Vagina (tissue), 2 donors: Measurements from ENCODE around the gene PDIA6. TPM values are rescaled to one million over a fixed set of nuclear protein-coding genes. Genes with fewer than 3 reads are reported as not detected.

Experiments
- DNase-seq, 2 donors: peaks; one replicate each; pipeline ENCODE4 v3.0.0-alpha.2; 2017; ENCODE audit errors: extremely low spot score in 2 of 2
- H3K27ac ChIP-seq: fragments of 200-600 bp; sonication (generic); one replicate; pipeline ENCODE4 v1.5.1; 2019
- H3K27me3 ChIP-seq: fragments of 200-600 bp; sonication (generic); one replicate; pipeline ENCODE4 v1.5.1; 2019
- H3K36me3 ChIP-seq, 2 donors: fragments of 200-600 bp; sonication (generic); one replicate each; pipeline ENCODE4 v1.5.1; 2017 to 2019
- H3K4me1 ChIP-seq: fragments of 200-600 bp; sonication (generic); one replicate; pipeline ENCODE4 v1.5.1; 2019
- H3K4me3 ChIP-seq, 2 donors: fragments of 200-600 bp; sonication (generic); 1 replicate in 1 of 2; 2 replicates in 1 of 2; pipeline ENCODE4 v1.5.1; 2016 to 2019
- H3K9me3 ChIP-seq: fragments of 200-600 bp; sonication (generic); one replicate; pipeline ENCODE4 v1.5.1; 2019
- POLR2A ChIP-seq, 2 donors: fragments of 450-650 bp; IDR thresholded peaks; one replicate each; pipeline ENCODE4 v1.6.1; 2017; ENCODE audit warnings: antibody characterized with exemption in 2 of 2, mild to moderate bottlenecking in 2 of 2, moderate library complexity in 2 of 2
- POLR2AphosphoS5 ChIP-seq, 2 donors: sonication (generic); formaldehyde crosslinking; IDR thresholded peaks; one replicate each; pipeline ENCODE4 v1.9.0; 2017; ENCODE audit warnings: antibody characterized with exemption in 2 of 2, mild to moderate bottlenecking in 2 of 2, low read depth in 1 of 2; ENCODE audit not compliant: insufficient read depth in 1 of 2
- intact Hi-C: fragments of 100-400 bp; cut with DNase I; formaldehyde crosslinking; loops from one replicate; pipeline ENCODE4 v1.15.1; 2023
- small RNA-seq: library from RNA; depleted of rRNA; stranded (forward); fragments of <200 nt; gene quantifications from one replicate; pipeline ENCODE3, GENCODE V24; 2016
- total RNA-seq: library from RNA; depleted of rRNA; stranded (reverse); fragments of >200 nt; gene quantifications from one replicate; pipeline ENCODE4 v1.2.3, GENCODE V29; 2016
- TF ChIP-seq, protein P1 (sequence below), 3 experiments: fragments of 450-650 bp in 2 of 3; fragments of 200-600 bp in 1 of 3; sonication (generic) in 1 of 3; IDR thresholded peaks; one replicate each; pipeline ENCODE4 v1.5.1; 2017 to 2019; ENCODE audit warnings: antibody characterized with exemption in 3 of 3, mild to moderate bottlenecking in 2 of 3, moderate library complexity in 2 of 3

PDIA6 gene
- total RNA-seq, 1 donor from 2014 or later = 55.0 TPM

DNA sequence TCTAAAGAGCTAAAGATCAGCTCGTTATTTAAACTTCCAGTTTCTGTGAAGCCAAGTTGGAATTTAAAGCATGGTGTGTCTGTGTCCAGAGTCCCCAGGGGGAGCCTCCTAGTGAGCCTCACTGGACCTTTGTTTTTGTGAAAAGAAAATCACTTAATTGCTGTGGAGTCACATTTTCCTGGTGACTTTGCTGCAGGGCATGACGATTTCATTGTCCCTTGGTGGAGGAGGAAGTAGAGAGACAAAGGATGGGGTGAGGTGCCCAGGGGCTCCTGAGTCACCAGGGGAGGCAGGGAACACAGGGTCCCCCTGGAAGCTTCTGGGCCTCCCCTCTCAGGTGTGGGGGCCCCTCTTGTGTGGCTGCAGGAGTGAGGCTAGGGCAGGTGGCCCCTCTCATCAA is 71.4 kb downstream of the PDIA6 start:
- Histone ChIP-seq H3K27me3 (no peaks in the 10 kb centered on the region), H3K36me3 (no peaks in the 10 kb centered on the region), H3K4me3 (no peak overlapping the region), H3K4me1 (no peaks in the 10 kb centered on the region), H3K27ac (no peak overlapping the region), H3K9me3 (no peaks in the 10 kb centered on the region)
- intact Hi-C loops = no loop called here
- TF ChIP-seq, protein P1, sequence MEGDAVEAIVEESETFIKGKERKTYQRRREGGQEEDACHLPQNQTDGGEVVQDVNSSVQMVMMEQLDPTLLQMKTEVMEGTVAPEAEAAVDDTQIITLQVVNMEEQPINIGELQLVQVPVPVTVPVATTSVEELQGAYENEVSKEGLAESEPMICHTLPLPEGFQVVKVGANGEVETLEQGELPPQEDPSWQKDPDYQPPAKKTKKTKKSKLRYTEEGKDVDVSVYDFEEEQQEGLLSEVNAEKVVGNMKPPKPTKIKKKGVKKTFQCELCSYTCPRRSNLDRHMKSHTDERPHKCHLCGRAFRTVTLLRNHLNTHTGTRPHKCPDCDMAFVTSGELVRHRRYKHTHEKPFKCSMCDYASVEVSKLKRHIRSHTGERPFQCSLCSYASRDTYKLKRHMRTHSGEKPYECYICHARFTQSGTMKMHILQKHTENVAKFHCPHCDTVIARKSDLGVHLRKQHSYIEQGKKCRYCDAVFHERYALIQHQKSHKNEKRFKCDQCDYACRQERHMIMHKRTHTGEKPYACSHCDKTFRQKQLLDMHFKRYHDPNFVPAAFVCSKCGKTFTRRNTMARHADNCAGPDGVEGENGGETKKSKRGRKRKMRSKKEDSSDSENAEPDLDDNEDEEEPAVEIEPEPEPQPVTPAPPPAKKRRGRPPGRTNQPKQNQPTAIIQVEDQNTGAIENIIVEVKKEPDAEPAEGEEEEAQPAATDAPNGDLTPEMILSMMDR (IDR thresholded peaks at IDR 0.05) = no peak
- TF ChIP-seq POLR2A (IDR thresholded peaks at IDR 0.05) (no peak), POLR2AphosphoS5 (IDR thresholded peaks at IDR 0.05; ENCODE audit: insufficient read depth in 1 of 2, low read depth in 1 of 2) (no peak)
- no peak for DNase-seq

DNA sequence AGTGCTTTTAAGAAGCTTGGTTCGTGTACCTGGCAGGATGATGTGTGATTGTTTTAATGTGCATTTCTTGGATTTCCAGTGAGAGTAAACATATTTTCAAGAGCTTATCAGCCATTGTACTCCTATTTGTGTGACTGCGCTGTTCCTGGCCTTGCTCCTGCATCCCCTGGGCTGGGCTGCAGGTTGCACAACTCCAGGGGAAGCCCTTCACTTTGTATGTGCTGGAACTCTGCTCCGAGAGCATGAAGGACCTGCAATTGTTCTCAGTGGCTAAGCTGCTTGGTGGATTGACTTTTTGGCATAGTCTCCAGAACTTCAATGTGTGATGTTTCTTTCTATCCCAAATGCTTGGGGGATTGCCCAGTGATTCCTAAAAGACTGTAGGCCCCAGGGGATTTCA is 72.4 kb downstream of the PDIA6 start:
- Histone ChIP-seq H3K36me3 (no peaks in the 10 kb centered on the region), H3K4me1 (no peaks in the 10 kb centered on the region), H3K4me3 (no peak overlapping the region), H3K9me3 (no peaks in the 10 kb centered on the region), H3K27ac (no peak overlapping the region), H3K27me3 (no peaks in the 10 kb centered on the region)
- TF ChIP-seq, protein P1 (IDR thresholded peaks at IDR 0.05) = no peak
- intact Hi-C loops = no loop called here
- DNase-seq = no peak

DNA sequence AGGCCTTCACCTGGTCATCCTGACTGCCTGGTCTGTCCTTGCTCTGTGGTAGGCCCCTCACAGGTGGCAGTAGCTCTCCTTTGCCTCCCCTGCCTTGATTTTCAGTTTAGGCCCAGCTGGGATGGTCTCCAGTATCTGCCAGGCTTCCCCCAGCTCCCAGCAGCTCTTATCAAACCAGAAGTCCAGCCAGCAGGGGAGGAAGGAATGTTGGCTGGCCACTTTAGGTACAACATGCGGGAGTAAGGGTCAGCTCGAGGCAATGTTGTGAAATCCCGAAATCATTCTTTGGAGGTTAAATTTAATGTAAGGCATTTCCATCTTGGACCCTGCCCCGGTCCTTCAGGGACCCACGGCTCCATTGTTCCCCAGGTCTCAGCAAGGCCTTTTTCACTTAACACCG is 74.4 kb downstream of the PDIA6 start:
- DNase-seq = no peak
- Histone ChIP-seq H3K27me3 (no peaks in the 10 kb centered on the region), H3K9me3 (no peaks in the 10 kb centered on the region), H3K4me3 (no peak overlapping the region), H3K36me3 (no peaks in the 10 kb centered on the region), H3K27ac (no peak overlapping the region), H3K4me1 (no peaks in the 10 kb centered on the region)
- intact Hi-C loops = no loop called here
- TF ChIP-seq POLR2A (IDR thresholded peaks at IDR 0.05) = no peak
- TF ChIP-seq, protein P1 (IDR thresholded peaks at IDR 0.05) = no peak
- no peak for TF ChIP-seq POLR2AphosphoS5 (IDR thresholded peaks at IDR 0.05; ENCODE audit: insufficient read depth in 1 of 2, low read depth in 1 of 2)

DNA sequence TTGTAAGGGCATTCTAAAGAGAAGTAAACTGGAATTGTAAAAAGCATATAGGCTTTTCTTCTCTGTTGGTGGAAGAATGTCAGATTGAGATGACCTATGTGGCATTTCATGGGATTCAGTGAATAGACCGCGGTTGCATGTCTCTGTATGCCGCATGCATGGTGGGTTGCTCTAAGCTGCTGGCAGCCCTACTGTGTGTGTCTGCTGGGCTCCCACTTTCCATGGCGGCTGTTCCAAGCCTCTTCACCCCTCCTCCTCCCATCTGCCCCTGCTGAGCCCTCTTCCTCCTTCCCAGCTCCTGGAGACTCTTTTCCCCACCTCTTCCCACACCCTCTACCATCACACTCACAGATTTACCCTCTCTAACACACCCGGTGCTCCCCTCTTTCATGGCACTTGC is 78.6 kb downstream of the PDIA6 start:
- TF ChIP-seq POLR2AphosphoS5 (IDR thresholded peaks at IDR 0.05; ENCODE audit: insufficient read depth in 1 of 2, low read depth in 1 of 2) (no peak), POLR2A (IDR thresholded peaks at IDR 0.05) (no peak)
- TF ChIP-seq, protein P1 (IDR thresholded peaks at IDR 0.05) = no peak
- Histone ChIP-seq H3K27me3 (no peaks in the 10 kb centered on the region), H3K4me3 (no peak overlapping the region)

DNA sequence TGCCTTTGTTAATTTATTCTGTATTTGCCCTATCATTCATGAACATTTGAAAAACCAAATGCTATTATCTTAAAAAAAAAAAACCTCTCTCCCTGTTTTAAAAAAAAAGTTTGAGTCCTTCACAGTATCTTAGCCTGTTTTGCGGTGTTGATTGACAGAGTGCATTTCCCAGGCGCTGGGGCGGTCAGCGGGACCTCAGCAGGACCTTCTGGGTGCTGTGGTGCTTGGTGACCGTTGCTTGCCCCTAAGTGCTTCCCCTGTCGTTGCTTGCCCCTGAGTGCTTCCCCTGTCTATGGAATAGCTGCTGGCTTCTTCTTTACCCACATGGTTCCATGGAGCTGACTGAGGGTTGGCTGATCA is 79.0 kb downstream of the PDIA6 start:
- intact Hi-C loops = no loop called here

More for the DNA sequence above, 78.6 kb downstream of the PDIA6 start:
- Histone ChIP-seq H3K4me1 (no peaks in the 10 kb centered on the region), H3K9me3 (no peaks in the 10 kb centered on the region), H3K36me3 (no peaks in the 10 kb centered on the region), H3K27ac (no peak overlapping the region)
- intact Hi-C loops = no loop called here
- DNase-seq = no peak

More for the DNA sequence above, 79.0 kb downstream of the PDIA6 start:
- TF ChIP-seq POLR2A (IDR thresholded peaks at IDR 0.05) (no peak), POLR2AphosphoS5 (IDR thresholded peaks at IDR 0.05; ENCODE audit: insufficient read depth in 1 of 2, low read depth in 1 of 2) (no peak)
- TF ChIP-seq, protein P1 (IDR thresholded peaks at IDR 0.05) = no peak
- Histone ChIP-seq H3K36me3 (no peaks in the 10 kb centered on the region), H3K4me1 (no peaks in the 10 kb centered on the region), H3K27ac (no peak overlapping the region), H3K9me3 (no peaks in the 10 kb centered on the region), H3K27me3 (no peaks in the 10 kb centered on the region), H3K4me3 (no peak overlapping the region)
- DNase-seq = no peak

Small RNAs within 50 kb of the gene (small RNA-seq; reads per million reads assigned to genes)
- not detected for gene RNU7-138P
- gene RNU7-176P = not detected

Other genes starting within 250 kb of the PDIA6 start
- gene NOL10, start 122.8 kb downstream of the PDIA6 start, total RNA-seq = 24.3 TPM
- gene ATP6V1C2, start 91.2 kb downstream of the PDIA6 start, total RNA-seq = 134 TPM
- not detected for gene KCNF1, start 99.1 kb upstream of the PDIA6 start, total RNA-seq